GM19452 (cell line): Measurements from ENCODE around the gene NIN.

ENCODE experiments used
- ATAC-seq: cut with Tn5 transposase; IDR thresholded peaks from one replicate; pipeline ENCODE4 v1.9.1; 2021; ENCODE audit not compliant: unreplicated experiment

The NIN gene

GRCh38 chr14:50830932-50831725, at the start of gene NIN:
NIN (minus strand) TSS chr14:50831162; CDS start chr14:50822056, 9,106 bp downstream.
- ATAC-seq: peak; percentile 73

- peak; percentile 94 for ATAC-seq
Observed at GRCh38 chr14:50875359-50876070, 44.6 kb upstream of the NIN start.

- ATAC-seq: no peak
Observed at GRCh38 chr14:50874757-50875156, 43.8 kb upstream of the NIN start.

GRCh38 chr14:50871914-50872732, 41.2 kb upstream of the NIN start, which contains the start of gene ABHD12B:
ABHD12B (plus strand) TSS chr14:50872053; CDS start chr14:50872175, 122 bp downstream.
- ATAC-seq: no peak

DNA sequence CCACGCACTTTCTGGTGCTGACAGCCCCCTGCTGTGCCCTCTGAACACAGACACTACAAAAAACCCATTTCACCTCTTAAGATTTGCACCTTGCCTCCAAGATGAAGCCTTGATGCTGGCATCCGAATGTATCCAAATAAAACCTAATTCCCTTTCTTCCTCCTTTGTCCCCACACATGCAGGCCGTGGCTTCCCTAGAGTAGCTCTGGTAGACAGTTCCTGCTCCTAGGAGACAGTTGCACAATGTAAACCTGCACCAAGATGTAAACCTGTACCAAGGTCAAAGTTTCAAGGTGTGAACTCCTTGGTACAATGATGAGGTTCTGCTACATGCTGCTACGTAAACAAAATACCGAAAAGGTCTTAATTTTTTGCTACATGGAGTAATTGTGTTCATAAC, 40.3 kb upstream of the NIN start:
- no peak for ATAC-seq

DNA sequence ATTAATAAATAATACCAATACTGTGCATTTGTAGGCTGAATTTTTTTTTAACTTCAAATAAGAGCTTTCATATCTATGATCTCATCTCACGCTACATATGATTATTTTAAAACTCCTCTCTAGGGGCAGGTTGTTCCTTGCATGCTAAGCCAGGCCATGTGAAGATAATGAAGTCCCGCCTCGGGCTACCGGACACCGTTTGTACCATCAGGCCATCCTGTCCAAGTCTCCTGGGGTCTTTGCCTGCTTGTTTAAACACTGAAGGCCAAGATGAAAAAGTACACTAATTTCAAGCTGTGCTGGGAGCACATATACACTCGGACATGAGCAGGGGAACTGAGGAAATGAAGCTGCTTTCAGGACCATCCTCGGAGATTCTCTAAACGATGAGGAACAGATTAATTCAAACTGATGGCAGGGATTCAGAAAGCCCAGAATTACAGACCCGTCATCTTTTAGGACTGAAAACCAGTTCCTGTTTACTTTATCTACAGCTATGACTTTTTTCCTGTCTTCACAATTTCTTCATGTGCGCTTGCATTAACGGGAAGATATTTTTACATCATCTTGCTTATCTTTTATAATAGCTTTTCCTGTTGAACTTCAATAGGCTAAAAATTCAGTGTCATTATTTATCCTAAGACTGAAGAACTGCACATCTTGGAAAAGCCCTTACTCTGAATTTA, 34.6 kb upstream of the NIN start:
- no peak for ATAC-seq

GRCh38 chr14:50864946-50865345, 34.0 kb upstream of the NIN start:
- no peak for ATAC-seq

- no peak for ATAC-seq
Observed at GRCh38 chr14:50864237-50864636, 33.3 kb upstream of the NIN start.

DNA sequence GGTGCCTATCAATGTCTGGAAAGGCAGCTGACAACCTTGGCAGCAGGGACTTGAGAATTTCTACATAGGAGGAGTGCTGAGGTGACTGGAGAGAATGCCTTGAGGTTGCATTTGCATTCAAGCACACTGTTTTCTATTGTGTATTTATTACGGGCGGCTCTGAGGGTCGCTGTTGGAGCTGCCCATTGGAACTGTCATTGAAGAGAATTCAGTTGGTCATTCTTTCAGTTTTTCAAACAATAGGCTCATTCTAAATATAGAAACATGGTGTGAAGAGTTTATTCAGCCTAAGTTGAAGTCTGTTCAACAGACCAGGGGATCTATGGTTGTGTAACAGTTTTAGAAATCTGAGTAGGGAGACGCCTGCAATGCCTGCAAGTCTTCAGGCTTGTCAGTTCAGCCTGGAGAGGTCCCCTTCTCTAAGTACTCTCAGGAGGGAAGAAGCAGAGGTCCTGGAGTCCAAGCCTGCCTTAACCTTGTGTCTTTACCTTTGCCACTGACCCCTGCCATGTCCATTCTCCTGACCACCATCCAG, 31.1 kb upstream of the NIN start:
- no peak for ATAC-seq

DNA sequence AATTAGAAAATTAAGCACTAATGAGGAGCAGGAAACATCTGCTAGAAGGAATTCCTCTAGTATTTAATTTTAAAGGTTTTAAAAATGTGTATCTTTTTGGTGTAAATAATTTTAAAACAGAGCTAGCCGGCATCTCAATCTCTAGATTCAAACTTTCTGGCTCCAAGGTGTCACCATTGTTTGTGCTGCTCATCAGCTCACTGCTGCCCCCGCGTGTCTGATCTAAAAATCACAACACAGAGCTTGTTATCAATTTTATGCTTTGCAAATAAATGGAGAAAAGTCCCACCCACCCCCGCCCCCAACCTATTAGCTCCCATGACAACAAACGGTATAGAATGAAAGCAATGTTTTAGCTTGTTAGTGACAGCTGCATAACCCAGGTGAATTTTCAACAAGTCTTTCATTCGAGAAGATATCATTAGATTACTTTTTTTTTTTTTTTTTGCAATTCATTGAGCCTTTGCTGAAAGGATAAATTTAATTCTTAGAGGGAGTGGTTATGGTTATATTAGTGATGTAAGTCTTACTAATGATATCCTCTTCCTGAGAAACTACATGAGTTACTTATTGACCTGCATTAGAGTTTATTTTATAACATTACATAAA, 29.6 kb upstream of the NIN start:
- ATAC-seq: no peak

GRCh38 chr14:50859296-50859624, 28.3 kb upstream of the NIN start:
- ATAC-seq: no peak

- ATAC-seq: no peak
Observed at GRCh38 chr14:50856660-50857059, 25.7 kb upstream of the NIN start.

- ATAC-seq: no peak
Observed at GRCh38 chr14:50855558-50855957, 24.6 kb upstream of the NIN start.

- no peak for ATAC-seq
Observed at GRCh38 chr14:50854521-50854920, 23.6 kb upstream of the NIN start.

DNA sequence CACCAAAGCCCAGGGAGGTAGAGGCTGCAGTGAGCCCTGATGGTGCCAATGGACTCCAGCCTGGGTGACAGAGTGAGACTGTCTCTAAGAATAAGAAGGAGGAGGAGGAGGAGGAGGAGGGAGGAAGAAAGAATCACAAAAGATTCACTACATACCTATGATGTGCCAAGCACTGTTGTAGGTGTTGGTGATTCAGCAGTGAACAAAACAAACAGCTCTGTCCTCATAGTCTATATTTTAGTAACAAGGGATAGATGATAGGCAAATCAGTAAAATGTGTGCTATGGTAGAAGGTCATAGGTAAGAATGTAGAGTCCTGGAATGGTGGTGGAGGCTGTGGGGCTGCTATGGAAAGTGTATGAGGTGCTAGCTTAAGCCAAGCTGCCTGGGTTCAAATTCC, 22.9 kb upstream of the NIN start:
- no peak for ATAC-seq

DNA sequence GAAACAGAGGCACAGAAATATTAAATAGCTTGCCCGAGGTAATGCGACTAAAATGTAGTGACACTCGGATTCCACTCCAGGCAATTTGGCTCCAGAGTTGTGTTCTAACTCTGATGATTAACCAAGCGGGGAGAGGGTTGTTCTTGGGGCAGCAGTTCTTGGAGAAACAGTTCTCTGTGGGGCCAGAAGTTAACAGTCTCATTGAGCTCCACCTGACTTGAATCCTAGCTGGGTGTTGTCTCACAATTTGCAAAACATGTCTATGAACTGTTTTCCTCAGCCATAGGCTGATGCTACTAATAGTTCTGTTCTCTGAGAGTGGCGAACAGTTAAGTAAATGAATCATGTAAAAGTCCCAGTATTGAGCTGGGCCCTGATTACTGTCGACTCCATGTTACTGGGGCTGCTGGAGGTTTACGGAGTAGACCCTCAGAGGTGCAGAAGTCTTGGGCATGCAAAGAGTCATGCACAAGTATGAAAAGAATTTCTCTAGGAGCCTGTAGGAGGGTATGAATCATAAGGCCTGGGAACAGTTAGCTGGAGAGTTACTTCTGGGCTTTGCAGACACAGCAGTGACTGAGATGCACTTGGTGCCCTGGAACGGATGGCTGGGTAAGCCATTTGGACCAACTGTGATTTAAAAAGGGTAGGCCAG, 15.4 kb upstream of the NIN start:
- ATAC-seq: no peak

DNA sequence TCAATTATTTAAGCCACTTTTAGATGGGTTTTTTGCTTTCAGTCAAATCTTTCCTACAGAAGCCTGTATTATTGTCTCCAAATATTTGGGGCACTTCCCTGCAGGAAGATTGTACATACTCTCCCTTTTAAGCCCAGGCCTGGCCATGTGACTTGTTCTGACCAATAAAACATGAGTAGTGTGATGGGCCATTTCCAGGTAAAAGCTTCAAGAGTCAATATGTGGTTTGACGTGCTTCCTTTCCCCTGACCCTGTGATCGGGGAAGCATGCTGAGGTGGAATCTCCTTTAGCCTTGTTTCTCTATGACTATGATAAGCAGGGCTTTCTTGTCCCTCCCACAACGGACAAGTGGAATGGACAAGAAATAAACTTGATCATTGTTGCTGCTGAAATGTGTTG, 14.2 kb upstream of the NIN start:
- ATAC-seq: no peak

- ATAC-seq: no peak
Observed at GRCh38 chr14:50844391-50844790, 13.4 kb upstream of the NIN start.

- ATAC-seq: no peak
Observed at GRCh38 chr14:50839691-50840090, 8.7 kb upstream of the NIN start.

DNA sequence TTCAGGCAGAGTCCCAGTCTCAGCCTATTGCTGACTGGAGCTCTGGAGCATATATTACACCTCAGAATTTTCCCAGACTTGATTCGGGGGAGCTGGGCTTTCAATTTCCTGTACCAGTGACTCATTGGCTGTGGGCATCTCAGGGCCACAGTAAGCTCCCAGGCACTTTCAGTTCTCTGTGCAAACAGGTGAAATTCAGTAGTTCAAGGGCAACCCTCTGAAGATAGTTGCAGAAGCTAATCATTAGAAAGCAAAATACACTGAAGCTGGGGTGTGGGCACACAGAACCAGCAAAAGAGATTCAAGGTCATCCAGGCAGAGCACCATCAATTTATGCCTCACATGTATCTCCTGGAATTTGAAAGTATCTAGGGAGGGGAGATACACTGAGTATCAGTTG, 8.1 kb upstream of the NIN start:
- peak; percentile 56 for ATAC-seq
